Sigmoid colon (tissue), 7 donors: Measurements from ENCODE around the gene KIF13A. TPM values are rescaled to one million over a fixed set of nuclear protein-coding genes. Genes with fewer than 3 reads are reported as not detected.
"Not testable (repeated sequence)": the region's sequence is repeated elsewhere in the genome, so short reads cannot be mapped to it uniquely, and the experiment has no call there.

Source experiments
- DNase-seq: peaks from one replicate; pipeline ENCODE4 v3.0.0-alpha.2; 2019
- H3K27ac ChIP-seq, 4 donors: fragments of 200-600 bp; sonication (generic); one replicate each; pipeline ENCODE4 v1.5.1; 2016 to 2019; ENCODE audit warnings: mild to moderate bottlenecking in 1 of 4
- H3K27me3 ChIP-seq, 3 donors: fragments of 200-600 bp; sonication (generic); one replicate each; pipeline ENCODE4 v1.5.1; 2019; ENCODE audit warnings: mild to moderate bottlenecking in 1 of 3
- H3K36me3 ChIP-seq, 4 donors: fragments of 200-600 bp; sonication (generic); one replicate each; pipeline ENCODE4 v1.5.1; 2016 to 2019
- H3K4me1 ChIP-seq, 4 donors: fragments of 200-600 bp; sonication (generic); one replicate each; pipeline ENCODE4 v1.5.1; 2017 to 2019
- H3K4me3 ChIP-seq, 4 donors: fragments of 200-600 bp; sonication (generic); one replicate each; pipeline ENCODE4 v1.5.1; 2017 to 2019; ENCODE audit warnings: mild to moderate bottlenecking in 2 of 4, moderate library complexity in 1 of 4
- H3K9me3 ChIP-seq, 4 donors: fragments of 200-600 bp in 3 of 4; sonication (generic) in 3 of 4; one replicate each; pipeline versions ENCODE4 v1.5.1 to v1.6.1; 2013 to 2019
- EP300 ChIP-seq, 4 donors: sonication (generic); formaldehyde crosslinking; IDR thresholded peaks; one replicate each; pipeline ENCODE4 v1.6.1; 2017; ENCODE audit warnings: antibody characterized with exemption in 4 of 4
- POLR2A ChIP-seq, 2 donors: fragments of 450-650 bp; IDR thresholded peaks; one replicate each; pipeline ENCODE4 v1.6.1; 2016; ENCODE audit warnings: antibody characterized with exemption in 2 of 2, mild to moderate bottlenecking in 2 of 2, moderate library complexity in 2 of 2
- POLR2AphosphoS5 ChIP-seq, 4 donors: sonication (generic); formaldehyde crosslinking; IDR thresholded peaks; one replicate each; pipeline ENCODE4 v1.6.1; 2017; ENCODE audit warnings: antibody characterized with exemption in 4 of 4
- WGBS, 2 donors: extraction: QIAGEN DNeasy Blood & Tissue Kit; methylation state at CpG; one replicate each; pipeline ENCODE4 v1.1.7; 2013; 5-methylcytosine and 5-hydroxymethylcytosine counted together
- intact Hi-C: fragments of 100-400 bp; cut with DNase I; formaldehyde crosslinking; loops from one replicate; pipeline ENCODE4 v1.15.1; 2023
- polyA plus RNA-seq, 3 donors: library from polyadenylated mRNA; stranded (reverse); fragments of 200-250 nt; gene quantifications; one replicate each; pipeline ENCODE4 v1.2.3, GENCODE V29; 2013
- total RNA-seq, 4 donors: library from RNA; depleted of rRNA; stranded (reverse); fragments of >200 nt; gene quantifications; one replicate each; pipeline ENCODE4 v1.1.0, GENCODE V29; 2016
- TF ChIP-seq, protein P1 (sequence below), 4 experiments: fragments of 450-650 bp in 3 of 4; fragments of 200-600 bp in 1 of 4; IDR thresholded peaks; one replicate each; pipeline ENCODE4 v1.5.1; 2016 to 2019; ENCODE audit warnings: antibody characterized with exemption in 4 of 4, mild to moderate bottlenecking in 3 of 4, moderate library complexity in 2 of 4
- donor health status: healthy with polysubstance abuse.
- donor health status: Bipolar disorder and iron deficiency.
- donor health status: healthy.

Gene KIF13A
- total and polyA plus RNA-seq, 7 donors = 18.5 to 73.8 (median 55.3) TPM

DNA sequence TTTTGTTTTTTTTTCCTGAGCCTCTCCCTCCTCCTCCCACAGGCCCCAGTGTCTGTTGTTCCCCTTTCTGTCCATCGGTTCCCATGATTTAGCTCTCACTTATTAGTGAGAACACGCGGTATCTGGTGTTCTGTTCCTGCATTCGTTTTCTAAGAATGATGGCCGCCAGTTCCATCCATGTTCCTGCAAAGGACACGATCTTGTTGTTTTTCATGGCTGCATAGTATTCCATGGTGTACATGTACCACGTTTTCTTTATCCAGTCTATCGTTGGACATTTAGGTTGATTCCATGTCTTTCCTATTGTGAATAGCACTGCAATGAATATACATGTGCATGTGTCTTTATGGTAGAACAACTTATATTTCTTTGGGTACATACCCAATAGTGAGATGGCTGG is 175.1 kb downstream of the KIF13A start:
- no peaks in the 10 kb centered on the region for H3K9me3 ChIP-seq
- no peak for TF ChIP-seq POLR2AphosphoS5 (IDR thresholded peaks at IDR 0.05)
- TF ChIP-seq EP300 (IDR thresholded peaks at IDR 0.05) = no peak
- TF ChIP-seq POLR2A (IDR thresholded peaks at IDR 0.05) = no peak
- TF ChIP-seq, protein P1, sequence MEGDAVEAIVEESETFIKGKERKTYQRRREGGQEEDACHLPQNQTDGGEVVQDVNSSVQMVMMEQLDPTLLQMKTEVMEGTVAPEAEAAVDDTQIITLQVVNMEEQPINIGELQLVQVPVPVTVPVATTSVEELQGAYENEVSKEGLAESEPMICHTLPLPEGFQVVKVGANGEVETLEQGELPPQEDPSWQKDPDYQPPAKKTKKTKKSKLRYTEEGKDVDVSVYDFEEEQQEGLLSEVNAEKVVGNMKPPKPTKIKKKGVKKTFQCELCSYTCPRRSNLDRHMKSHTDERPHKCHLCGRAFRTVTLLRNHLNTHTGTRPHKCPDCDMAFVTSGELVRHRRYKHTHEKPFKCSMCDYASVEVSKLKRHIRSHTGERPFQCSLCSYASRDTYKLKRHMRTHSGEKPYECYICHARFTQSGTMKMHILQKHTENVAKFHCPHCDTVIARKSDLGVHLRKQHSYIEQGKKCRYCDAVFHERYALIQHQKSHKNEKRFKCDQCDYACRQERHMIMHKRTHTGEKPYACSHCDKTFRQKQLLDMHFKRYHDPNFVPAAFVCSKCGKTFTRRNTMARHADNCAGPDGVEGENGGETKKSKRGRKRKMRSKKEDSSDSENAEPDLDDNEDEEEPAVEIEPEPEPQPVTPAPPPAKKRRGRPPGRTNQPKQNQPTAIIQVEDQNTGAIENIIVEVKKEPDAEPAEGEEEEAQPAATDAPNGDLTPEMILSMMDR (IDR thresholded peaks at IDR 0.05) = no peak
- 92 to 96% methylated on average over 8 of the region's 8 CpGs for WGBS, 2 donors
- no peak overlapping the region for H3K4me3 ChIP-seq
- intact Hi-C loops = loop anchor here (5.0 kb wide), 1 partner anchor 310 kb away; the partner anchor contains the start of gene NHLRC1
- H3K27me3 ChIP-seq = no peaks in the 10 kb centered on the region
- no peaks in the 10 kb centered on the region for H3K4me1 ChIP-seq
- DNase-seq = no peak
- no peak overlapping the region for H3K27ac ChIP-seq
- H3K36me3 ChIP-seq = peaks cover 0 to 39% (median 12%) of the 10 kb centered on the region in 4 donors

DNA sequence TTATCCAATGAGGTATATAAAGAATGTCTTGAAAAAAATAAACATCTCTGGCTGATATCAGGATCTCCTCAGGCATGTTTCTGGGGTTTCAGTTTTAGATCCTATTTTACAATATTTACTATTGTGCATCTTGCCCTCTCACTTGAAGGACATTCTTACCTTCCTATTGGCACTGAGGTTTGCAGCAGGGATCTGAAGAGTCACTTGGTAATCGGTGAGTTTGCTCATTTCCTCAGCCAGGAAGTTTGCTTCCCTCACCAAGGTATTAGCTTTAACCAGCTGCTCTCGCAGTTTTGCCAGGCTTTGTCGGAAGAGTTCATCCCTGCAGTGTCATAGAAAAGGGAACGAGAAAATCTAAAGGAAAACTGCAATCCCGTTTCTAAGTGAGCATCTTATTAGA is 178.8 kb downstream of the KIF13A start:
- Histone ChIP-seq H3K27me3 (no peaks in the 10 kb centered on the region), H3K4me3 (no peak overlapping the region), H3K4me1 (no peaks in the 10 kb centered on the region), H3K9me3 (no peaks in the 10 kb centered on the region), H3K36me3 (peaks cover 0 to 47% (median 12%) of the 10 kb centered on the region in 4 donors), H3K27ac (no peak overlapping the region)
- 90% methylated on average over 5 of the region's 5 CpGs for WGBS, 2 donors
- DNase-seq = no peak
- no peak for TF ChIP-seq POLR2AphosphoS5 (IDR thresholded peaks at IDR 0.05)
- TF ChIP-seq EP300 (IDR thresholded peaks at IDR 0.05) = no peak
- TF ChIP-seq, protein P1 (IDR thresholded peaks at IDR 0.05) = no peak
- no peak for TF ChIP-seq POLR2A (IDR thresholded peaks at IDR 0.05)
- intact Hi-C loops = no loop called here

DNA sequence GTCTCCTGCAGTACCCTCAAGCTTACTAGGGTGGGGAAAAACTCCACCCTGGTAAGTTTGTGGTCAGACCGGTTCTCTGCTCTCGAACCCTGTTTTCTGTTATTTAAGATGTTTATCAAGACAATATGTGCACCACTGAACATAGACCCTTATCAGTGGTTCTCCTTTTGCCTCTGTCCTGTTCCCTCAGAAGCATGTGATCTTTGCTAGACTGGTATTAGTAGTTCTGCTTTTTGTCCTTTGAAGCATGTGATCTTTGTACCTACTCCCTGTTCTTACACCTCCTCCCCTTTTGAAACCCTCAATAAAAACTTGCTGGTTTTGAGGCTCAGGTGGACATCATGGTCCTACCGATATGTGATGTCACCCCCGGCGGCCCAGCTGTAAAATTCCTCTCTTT is 180.0 kb downstream of the KIF13A start:
- H3K27ac ChIP-seq, H3K4me1 ChIP-seq, DNase-seq, H3K9me3 ChIP-seq, H3K27me3 ChIP-seq, intact Hi-C loops, H3K4me3 ChIP-seq: not testable (repeated sequence)
- WGBS, 2 donors = 78 to 79% methylated on average over 5 of the region's 5 CpGs
- peaks cover 5 to 59% (median 12%) of the 10 kb centered on the region in 4 donors for H3K36me3 ChIP-seq

DNA sequence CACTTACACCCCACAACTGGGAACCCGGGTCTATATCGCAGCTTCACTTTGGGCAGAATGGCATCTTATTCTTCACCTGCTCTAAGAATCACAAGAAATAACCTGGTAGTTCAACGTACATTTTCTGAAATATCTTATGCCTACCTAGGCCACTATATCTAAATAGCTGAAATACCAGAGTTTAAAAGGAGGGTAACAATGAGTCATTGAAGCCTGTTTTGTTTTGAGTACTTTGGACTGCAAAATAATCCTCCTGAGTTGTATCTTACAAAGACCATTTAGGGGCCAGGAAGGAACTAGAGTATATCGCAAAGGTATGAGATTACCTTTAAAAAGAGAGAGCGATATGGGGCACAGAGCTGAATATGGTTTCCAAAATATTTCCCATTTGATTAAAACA is 184.0 kb downstream of the KIF13A start:
- Histone ChIP-seq H3K4me3 (no peak overlapping the region), H3K9me3 (no peaks in the 10 kb centered on the region), H3K36me3 (peaks cover 20 to 88% (median 43%) of the 10 kb centered on the region in 4 donors), H3K4me1 (no peaks in the 10 kb centered on the region), H3K27ac (no peak overlapping the region), H3K27me3 (no peaks in the 10 kb centered on the region)
- 93 to 96% methylated on average over 5 of the region's 5 CpGs for WGBS, 2 donors
- DNase-seq = no peak
- intact Hi-C loops = no loop called here
- no peak for TF ChIP-seq POLR2AphosphoS5 (IDR thresholded peaks at IDR 0.05)
- TF ChIP-seq, protein P1 (IDR thresholded peaks at IDR 0.05) = no peak
- TF ChIP-seq POLR2A (IDR thresholded peaks at IDR 0.05) = no peak

DNA sequence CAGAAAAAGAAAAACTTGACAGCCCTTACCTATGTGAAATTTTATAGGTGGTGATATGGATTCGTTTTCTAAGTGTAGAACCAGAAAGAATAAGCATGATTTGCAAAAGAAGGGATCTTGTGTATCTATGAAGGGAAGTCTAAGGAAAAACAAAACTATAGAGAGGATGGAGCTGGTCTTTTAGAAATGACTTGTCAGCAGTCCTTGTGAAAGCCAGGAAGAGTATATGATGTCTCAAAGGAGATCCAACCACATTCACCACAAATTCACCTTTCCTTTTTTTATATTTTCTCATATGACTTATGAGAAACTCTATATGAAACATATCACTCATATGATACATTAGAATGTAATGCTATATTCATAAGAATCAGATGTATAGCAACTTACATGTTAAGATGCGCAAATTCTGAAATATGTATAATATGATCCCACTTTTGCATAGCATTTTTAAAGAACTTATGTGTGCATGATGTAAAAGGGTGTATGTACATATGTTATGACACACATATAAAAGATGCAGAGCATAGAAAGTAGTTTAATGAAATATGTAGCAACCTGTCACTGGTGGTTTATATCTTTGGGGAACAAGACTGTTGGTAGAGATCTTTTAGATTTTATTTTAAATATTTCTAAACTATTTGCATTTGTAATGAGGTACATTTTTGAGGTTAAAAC is 188.8 kb downstream of the KIF13A start:
- DNase-seq = no peak
- TF ChIP-seq POLR2A (IDR thresholded peaks at IDR 0.05) (no peak), POLR2AphosphoS5 (IDR thresholded peaks at IDR 0.05) (no peak), EP300 (IDR thresholded peaks at IDR 0.05) (no peak)
- TF ChIP-seq, protein P1 (IDR thresholded peaks at IDR 0.05) = no peak
- 84 to 88% methylated on average over 2 of the region's 2 CpGs for WGBS, 2 donors
- H3K4me1 ChIP-seq = no peaks in the 10 kb centered on the region
- no peaks in the 10 kb centered on the region for H3K27me3 ChIP-seq
- no peaks in the 10 kb centered on the region for H3K9me3 ChIP-seq
- H3K36me3 ChIP-seq = peaks cover 39 to 97% (median 72%) of the 10 kb centered on the region in 4 donors
- no peak overlapping the region for H3K27ac ChIP-seq
- intact Hi-C loops = no loop called here
- no peak overlapping the region for H3K4me3 ChIP-seq
